ENCODE measurements around the gene HSD17B12.
"Not testable (repeated sequence)": the region's sequence is repeated elsewhere in the genome, so short reads cannot be mapped to it uniquely, and the experiment has no call there.

The HSD17B12 gene

DNA sequence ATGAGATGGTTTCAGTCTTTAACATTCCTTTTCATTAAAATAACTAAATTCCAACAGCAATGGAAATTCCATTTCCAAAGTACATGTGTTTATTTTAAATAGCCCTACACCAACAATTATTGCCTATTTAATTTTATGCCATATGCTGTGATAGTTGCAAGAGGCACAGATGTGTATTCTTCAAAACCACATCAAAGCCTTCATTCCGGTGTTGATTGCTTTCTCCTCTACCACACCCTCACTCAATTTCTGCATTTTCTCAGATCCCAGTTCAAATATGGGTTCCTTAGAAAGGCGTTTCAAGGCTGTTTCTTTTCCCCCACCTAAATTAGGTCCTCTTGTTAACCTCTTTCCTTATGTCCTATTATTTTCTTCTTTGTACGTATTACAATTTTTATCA, 6.0 kb upstream of the HSD17B12 start:
- Histone ChIP-seq H3K9ac (no peak overlapping the region), H3K4me1 (no peaks in the 10 kb centered on the region), H3K36me3 (ENCODE audit: control insufficient read depth, insufficient read depth, low read length) (no peaks in the 10 kb centered on the region), H3K9me3 (ENCODE audit: control insufficient read depth, low read length) (no peaks in the 10 kb centered on the region), H3K27ac (no peak overlapping the region), H3K79me2 (no peaks in the 10 kb centered on the region), H3K4me3 (ENCODE audit: low read depth, low read length) (no peak overlapping the region), H2AFZ (no peak overlapping the region), H3K27me3 (ENCODE audit: control insufficient read depth, insufficient read depth, low read length) (no peaks in the 10 kb centered on the region), H3K4me2 (ENCODE audit: low read length) (no peak overlapping the region)
- TF ChIP-seq, protein P1, sequence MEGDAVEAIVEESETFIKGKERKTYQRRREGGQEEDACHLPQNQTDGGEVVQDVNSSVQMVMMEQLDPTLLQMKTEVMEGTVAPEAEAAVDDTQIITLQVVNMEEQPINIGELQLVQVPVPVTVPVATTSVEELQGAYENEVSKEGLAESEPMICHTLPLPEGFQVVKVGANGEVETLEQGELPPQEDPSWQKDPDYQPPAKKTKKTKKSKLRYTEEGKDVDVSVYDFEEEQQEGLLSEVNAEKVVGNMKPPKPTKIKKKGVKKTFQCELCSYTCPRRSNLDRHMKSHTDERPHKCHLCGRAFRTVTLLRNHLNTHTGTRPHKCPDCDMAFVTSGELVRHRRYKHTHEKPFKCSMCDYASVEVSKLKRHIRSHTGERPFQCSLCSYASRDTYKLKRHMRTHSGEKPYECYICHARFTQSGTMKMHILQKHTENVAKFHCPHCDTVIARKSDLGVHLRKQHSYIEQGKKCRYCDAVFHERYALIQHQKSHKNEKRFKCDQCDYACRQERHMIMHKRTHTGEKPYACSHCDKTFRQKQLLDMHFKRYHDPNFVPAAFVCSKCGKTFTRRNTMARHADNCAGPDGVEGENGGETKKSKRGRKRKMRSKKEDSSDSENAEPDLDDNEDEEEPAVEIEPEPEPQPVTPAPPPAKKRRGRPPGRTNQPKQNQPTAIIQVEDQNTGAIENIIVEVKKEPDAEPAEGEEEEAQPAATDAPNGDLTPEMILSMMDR (IDR thresholded peaks at IDR 0.05), result no peak

DNA sequence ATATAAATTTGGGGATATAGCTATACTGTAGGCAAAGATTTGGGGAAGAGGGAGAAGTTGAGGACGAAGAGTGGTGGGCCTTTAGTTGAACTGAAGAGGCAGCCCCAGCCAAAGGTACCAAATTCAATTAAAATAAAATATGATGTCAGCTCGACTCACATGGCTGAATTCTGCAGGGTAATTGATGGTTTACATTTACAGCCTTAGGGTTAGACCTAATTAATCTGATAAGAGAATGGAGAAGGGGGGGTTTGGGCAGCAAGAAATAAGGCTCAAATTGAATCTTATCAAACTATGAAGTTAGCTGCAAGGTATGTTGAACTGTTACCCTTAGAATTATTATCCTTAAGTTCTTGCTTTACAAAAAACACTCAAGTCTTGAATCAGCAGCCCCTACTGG, 3.6 kb upstream of the HSD17B12 start:
- Histone ChIP-seq H3K9me3 (ENCODE audit: control insufficient read depth, low read length) (no peaks in the 10 kb centered on the region), H3K27ac (no peak overlapping the region)

DNA sequence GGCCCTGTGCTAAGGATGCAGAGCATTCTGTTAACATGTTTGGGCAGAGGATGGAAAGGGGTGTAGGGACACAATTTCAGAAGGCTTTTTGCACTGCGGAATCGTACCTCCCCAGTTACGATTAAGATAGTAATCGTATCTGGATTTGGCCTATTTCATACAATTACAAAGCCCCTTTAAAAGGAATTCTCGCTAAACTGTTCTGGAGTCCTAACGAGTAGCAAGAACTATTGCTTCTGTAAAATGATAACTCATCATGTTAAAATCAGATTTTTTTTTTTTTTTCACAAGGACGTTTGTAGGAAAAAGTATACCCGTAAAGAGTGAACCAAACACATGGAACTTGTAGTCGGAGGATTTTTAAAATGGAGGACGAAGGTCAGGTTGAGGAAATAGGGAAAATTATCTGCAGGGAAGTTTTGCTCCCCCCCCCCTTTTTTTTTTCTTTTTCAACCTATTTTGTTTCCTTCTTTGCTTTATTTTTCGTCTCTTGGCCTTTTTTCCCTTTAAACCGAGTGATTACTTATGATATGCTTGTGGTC, 934 bp downstream of the HSD17B12 start:
- Histone ChIP-seq H3K4me1 (peaks cover 9% of the 10 kb centered on the region), H3K9ac (no peak overlapping the region), H3K9me3 (ENCODE audit: control insufficient read depth, low read length) (no peaks in the 10 kb centered on the region), H3K27ac (peak overlapping the region; percentile 87), H3K36me3 (ENCODE audit: control insufficient read depth, insufficient read depth, low read length) (no peaks in the 10 kb centered on the region), H3K27me3 (ENCODE audit: control insufficient read depth, insufficient read depth, low read length) (no peaks in the 10 kb centered on the region), H3K4me2 (ENCODE audit: low read length) (peak overlapping the region; percentile 74), H2AFZ (peak overlapping the region; percentile 98), H3K4me3 (ENCODE audit: low read depth, low read length) (peak overlapping the region; percentile 87), H3K79me2 (peaks cover 4% of the 10 kb centered on the region)
- TF ChIP-seq, protein P1 (IDR thresholded peaks at IDR 0.05), result no peak

More for the DNA sequence above, 3.6 kb upstream of the HSD17B12 start:
- H2AFZ ChIP-seq, result no peak overlapping the region
- H3K4me2 ChIP-seq (ENCODE audit: low read length), result no peak overlapping the region
- H3K27me3 ChIP-seq (ENCODE audit: control insufficient read depth, insufficient read depth, low read length), result no peaks in the 10 kb centered on the region
- TF ChIP-seq, protein P1 (IDR thresholded peaks at IDR 0.05), result no peak
- H3K36me3 ChIP-seq (ENCODE audit: control insufficient read depth, insufficient read depth, low read length), result no peaks in the 10 kb centered on the region
- no peak overlapping the region for H3K9ac ChIP-seq
- H3K4me1 ChIP-seq, result peaks cover 2% of the 10 kb centered on the region
- H3K4me3 ChIP-seq (ENCODE audit: low read depth, low read length), result no peak overlapping the region
- H3K79me2 ChIP-seq, result no peaks in the 10 kb centered on the region

DNA sequence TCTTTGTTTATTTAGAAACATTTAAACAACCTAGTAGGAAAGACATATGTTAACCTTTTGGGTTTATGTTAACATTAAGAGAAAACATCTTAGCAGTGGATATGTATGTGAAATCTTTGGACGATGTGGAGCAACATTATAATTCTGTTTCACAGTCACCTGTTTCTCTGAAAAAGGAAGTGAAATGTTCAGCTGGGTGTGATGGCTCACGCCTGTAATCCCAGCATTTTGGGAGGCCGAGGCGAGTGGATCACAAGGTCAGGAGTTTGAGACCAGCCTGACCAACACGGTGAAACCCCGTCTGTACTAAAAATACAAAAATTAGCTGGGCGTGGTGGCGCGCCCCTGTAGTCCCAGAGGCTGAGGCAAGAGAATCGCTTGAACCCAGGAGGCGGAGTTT, 1.5 kb downstream of the HSD17B12 start:
- not testable (repeated sequence) for H3K79me2 ChIP-seq; H3K4me3 ChIP-seq (ENCODE audit: low read depth, low read length); H3K4me2 ChIP-seq (ENCODE audit: low read length); H3K27me3 ChIP-seq (ENCODE audit: control insufficient read depth, insufficient read depth, low read length); H3K27ac ChIP-seq; H3K4me1 ChIP-seq; H2AFZ ChIP-seq; H3K36me3 ChIP-seq (ENCODE audit: control insufficient read depth, insufficient read depth, low read length); H3K9ac ChIP-seq; H3K9me3 ChIP-seq (ENCODE audit: control insufficient read depth, low read length)

DNA sequence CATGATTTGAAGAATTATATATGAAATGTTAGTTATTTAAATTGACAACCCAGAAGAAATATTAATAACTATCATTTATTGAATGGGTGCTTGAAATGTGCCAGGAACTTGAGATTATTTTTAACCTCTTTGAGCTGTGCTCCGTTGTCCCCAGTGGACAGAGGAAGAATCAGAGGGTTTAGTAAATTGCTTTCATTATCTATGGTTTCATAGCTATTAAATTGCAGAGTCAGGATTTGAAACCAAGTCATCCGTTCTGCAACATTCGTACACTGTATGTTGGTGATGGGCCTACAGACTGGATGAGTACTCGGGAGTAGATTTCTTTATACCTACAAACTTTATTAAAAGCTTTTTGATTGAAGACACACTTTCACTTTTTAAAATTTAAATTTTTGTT, 4.9 kb downstream of the HSD17B12 start:
- Histone ChIP-seq H3K79me2 (peaks cover 9% of the 10 kb centered on the region), H3K4me3 (ENCODE audit: low read depth, low read length) (no peak overlapping the region), H3K4me1 (peaks cover 12% of the 10 kb centered on the region), H2AFZ (no peak overlapping the region), H3K9ac (no peak overlapping the region), H3K27me3 (ENCODE audit: control insufficient read depth, insufficient read depth, low read length) (no peaks in the 10 kb centered on the region), H3K36me3 (ENCODE audit: control insufficient read depth, insufficient read depth, low read length) (no peaks in the 10 kb centered on the region), H3K9me3 (ENCODE audit: control insufficient read depth, low read length) (no peaks in the 10 kb centered on the region), H3K4me2 (ENCODE audit: low read length) (no peak overlapping the region), H3K27ac (no peak overlapping the region)
- TF ChIP-seq, protein P1 (IDR thresholded peaks at IDR 0.05), result no peak
